A673 (cell line): ENCODE measurements around the gene MED27. TPM values are rescaled to one million over a fixed set of nuclear protein-coding genes. Genes with fewer than 3 reads are reported as not detected.

Experiments
- BruUV-seq: library from RNA; stranded (reverse); fragments of 400-500 nt; replicated peaks from 2 replicates; lab custom pipeline; 2021; lab: Mats Ljungman, UMichigan
- CTCF ChIA-PET: fragments of 300-600 bp; sonication (Branson Sonifier 250); formaldehyde crosslinking; loops from one replicate; lab custom pipeline; 2022; ENCODE audit warnings: antibody characterized with exemption; lab: Charles Lee
- POLR2A ChIA-PET: fragments of 300-600 bp; sonication (Branson Sonifier 250); formaldehyde crosslinking; loops from one replicate; lab custom pipeline; 2022; ENCODE audit warnings: antibody characterized with exemption; ENCODE audit not compliant: low non-redundant PET; lab: Charles Lee
- DNase-seq: peaks from one replicate; pipeline ENCODE4 v3.0.0-alpha.2; 2015; ENCODE audit warnings: low spot score
- H3K27ac ChIP-seq: fragments of 200-600 bp; sonication (generic); 2 replicates; pipeline ENCODE4 v1.5.1; 2016; ENCODE audit warnings: mixed run types, low read depth, mild to moderate bottlenecking, mixed read lengths, antibody characterized with exemption, low read length; ENCODE audit not compliant: poor library complexity, severe bottlenecking
- H3K27me3 ChIP-seq: fragments of 200-600 bp; sonication (generic); replicated peaks from 2 replicates; pipeline ENCODE4 v1.6.1; 2017; ENCODE audit warnings: mixed run types, low read depth, mild to moderate bottlenecking, mixed read lengths, antibody characterized with exemption, low read length; ENCODE audit not compliant: insufficient read depth, poor library complexity
- H3K36me3 ChIP-seq: fragments of 200-600 bp; sonication (generic); 2 replicates; pipeline ENCODE4 v1.6.1; 2016; ENCODE audit warnings: mixed run types, mild to moderate bottlenecking, mixed read lengths, antibody characterized with exemption, low read length; ENCODE audit not compliant: insufficient read depth, poor library complexity, severe bottlenecking
- H3K4me1 ChIP-seq: fragments of 200-600 bp; sonication (generic); 2 replicates; pipeline ENCODE4 v1.6.1; 2017; ENCODE audit warnings: mixed run types, mild to moderate bottlenecking, mixed read lengths, antibody characterized with exemption, low read length; ENCODE audit not compliant: insufficient read depth, poor library complexity, severe bottlenecking
- H3K4me3 ChIP-seq: fragments of 200-600 bp; sonication (generic); 2 replicates; pipeline ENCODE4 v1.5.1; 2016; ENCODE audit warnings: low read depth, mixed run types, mild to moderate bottlenecking, mixed read lengths, low read length; ENCODE audit not compliant: poor library complexity, severe bottlenecking
- H3K9me3 ChIP-seq: fragments of 200-600 bp; sonication (generic); 2 replicates; pipeline ENCODE4 v1.6.1; 2016; ENCODE audit warnings: mixed run types, low read depth, mild to moderate bottlenecking, mixed read lengths, antibody characterized with exemption, low read length; ENCODE audit not compliant: poor library complexity, severe bottlenecking
- EZH2 ChIP-seq: fragments of 200-600 bp; sonication (generic); IDR thresholded peaks from 2 replicates; pipeline ENCODE4 v1.6.1; 2017; ENCODE audit warnings: borderline replicate concordance, low read depth, mild to moderate bottlenecking, mixed read lengths, antibody characterized with exemption, low read length; ENCODE audit not compliant: poor library complexity, severe bottlenecking
- intact Hi-C: fragments of 100-400 bp; cut with micrococcal nuclease; formaldehyde crosslinking; loops from one replicate; pipeline ENCODE4 v1.10.0; 2022; ENCODE audit not compliant: unreplicated experiment
- total RNA-seq: library from RNA; stranded (reverse); gene quantifications from 2 replicates; pipeline ENCODE4 v1.2.3, GENCODE V29; 2021
- TF ChIP-seq, protein P1 (sequence below): fragments of 300-800, 200-600 bp; sonication (generic); conservative IDR thresholded peaks from 2 replicates; pipeline ENCODE4 v1.5.1; 2017; ENCODE audit warnings: low read depth, mild to moderate bottlenecking, antibody characterized with exemption, low read length, moderate library complexity, mixed read lengths

The MED27 gene
- total RNA-seq, 1 experiment from 2014 or later = 45.4 TPM

DNA sequence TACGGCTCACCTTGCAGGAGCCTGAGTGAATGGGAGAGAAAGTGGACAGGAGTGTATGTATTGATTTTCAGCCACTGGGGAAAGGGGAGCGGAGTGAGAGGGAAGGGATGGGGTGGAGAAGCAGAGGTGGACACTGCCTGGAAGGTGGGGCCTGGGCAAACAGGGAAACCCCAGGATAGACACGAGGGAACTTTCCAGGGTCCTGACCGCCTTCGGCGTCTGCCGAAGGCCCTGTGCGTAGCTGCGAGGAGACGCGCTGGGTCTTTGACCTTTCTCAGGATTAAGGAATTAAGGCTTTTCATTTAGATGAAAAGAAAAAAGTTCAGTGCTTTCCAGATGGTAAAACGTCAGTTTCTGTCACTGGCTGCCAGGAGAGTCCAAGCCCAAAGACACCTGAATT, 205.2 kb downstream of the MED27 start:
- no peak overlapping the region for H3K4me3 ChIP-seq
- no peaks in the 10 kb centered on the region for H3K9me3 ChIP-seq
- ChIA-PET CTCF (no interaction called here), POLR2A (no interaction called here)
- no peaks in the 10 kb centered on the region for H3K4me1 ChIP-seq
- no peak overlapping the region for H3K27ac ChIP-seq
- H3K27me3 ChIP-seq = no peaks in the 10 kb centered on the region
- no peak for DNase-seq
- H3K36me3 ChIP-seq = no peaks in the 10 kb centered on the region
- intact Hi-C loops = no loop called here
- no TSS peak for BruUV-seq
- TF ChIP-seq, protein P1, sequence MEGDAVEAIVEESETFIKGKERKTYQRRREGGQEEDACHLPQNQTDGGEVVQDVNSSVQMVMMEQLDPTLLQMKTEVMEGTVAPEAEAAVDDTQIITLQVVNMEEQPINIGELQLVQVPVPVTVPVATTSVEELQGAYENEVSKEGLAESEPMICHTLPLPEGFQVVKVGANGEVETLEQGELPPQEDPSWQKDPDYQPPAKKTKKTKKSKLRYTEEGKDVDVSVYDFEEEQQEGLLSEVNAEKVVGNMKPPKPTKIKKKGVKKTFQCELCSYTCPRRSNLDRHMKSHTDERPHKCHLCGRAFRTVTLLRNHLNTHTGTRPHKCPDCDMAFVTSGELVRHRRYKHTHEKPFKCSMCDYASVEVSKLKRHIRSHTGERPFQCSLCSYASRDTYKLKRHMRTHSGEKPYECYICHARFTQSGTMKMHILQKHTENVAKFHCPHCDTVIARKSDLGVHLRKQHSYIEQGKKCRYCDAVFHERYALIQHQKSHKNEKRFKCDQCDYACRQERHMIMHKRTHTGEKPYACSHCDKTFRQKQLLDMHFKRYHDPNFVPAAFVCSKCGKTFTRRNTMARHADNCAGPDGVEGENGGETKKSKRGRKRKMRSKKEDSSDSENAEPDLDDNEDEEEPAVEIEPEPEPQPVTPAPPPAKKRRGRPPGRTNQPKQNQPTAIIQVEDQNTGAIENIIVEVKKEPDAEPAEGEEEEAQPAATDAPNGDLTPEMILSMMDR = no peak
- TF ChIP-seq EZH2 = no peak

DNA sequence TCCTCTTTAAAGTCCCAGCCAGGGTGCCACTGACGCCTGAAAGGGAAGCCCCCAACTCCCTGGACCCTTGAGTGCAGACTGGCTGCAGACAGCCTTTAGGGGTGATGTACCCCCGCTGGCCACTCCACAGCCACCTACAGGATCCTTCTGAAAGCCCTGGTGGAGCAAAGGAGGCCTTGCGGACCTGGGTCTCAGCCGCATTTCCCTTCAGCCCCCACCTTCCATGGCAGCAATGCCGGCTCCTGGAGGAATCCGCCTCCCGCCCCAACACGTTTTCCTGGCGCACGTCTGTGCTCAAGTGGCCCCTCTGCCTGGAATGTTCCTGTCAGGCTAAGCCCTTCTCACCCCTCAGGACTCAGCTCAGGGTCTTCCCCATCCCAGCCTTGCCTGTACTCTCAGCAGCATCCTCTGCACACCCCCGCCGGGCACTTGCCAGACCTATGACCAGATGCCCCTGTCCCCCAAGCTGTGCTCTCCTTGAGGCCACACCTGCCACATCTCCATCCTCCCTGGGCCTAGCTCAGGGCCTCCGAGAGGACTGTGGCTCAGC, 205.7 kb downstream of the MED27 start:
- no peaks in the 10 kb centered on the region for H3K27me3 ChIP-seq
- no peak for DNase-seq
- no peak for TF ChIP-seq EZH2
- TF ChIP-seq, protein P1 = no peak
- H3K27ac ChIP-seq = no peak overlapping the region
- H3K4me3 ChIP-seq = no peak overlapping the region
- BruUV-seq = no TSS peak
- CTCF ChIA-PET = no interaction called here
- no peaks in the 10 kb centered on the region for H3K36me3 ChIP-seq
- no peaks in the 10 kb centered on the region for H3K4me1 ChIP-seq
- POLR2A ChIA-PET = no interaction called here
- intact Hi-C loops = no loop called here
- no peaks in the 10 kb centered on the region for H3K9me3 ChIP-seq

DNA sequence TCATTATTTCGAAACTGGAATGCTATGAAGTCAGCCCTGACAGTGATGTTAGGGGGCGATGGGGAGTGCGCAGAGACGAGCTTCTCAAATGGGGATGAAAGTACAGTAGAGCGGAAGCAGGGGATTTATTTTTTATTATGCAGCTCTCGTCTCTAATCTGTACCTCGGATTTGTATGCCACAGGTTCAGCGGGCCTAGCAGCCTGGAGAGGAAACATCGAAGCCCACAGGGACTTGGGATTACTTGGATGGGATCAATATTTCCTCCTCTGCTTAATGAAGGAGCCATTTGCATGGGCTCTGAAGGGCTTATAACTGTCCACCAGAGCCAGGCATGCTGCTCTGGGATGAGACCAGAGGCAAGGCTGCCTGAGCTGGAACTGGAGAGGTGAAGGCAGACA, 206.3 kb downstream of the MED27 start:
- H3K9me3 ChIP-seq = no peaks in the 10 kb centered on the region
- no peaks in the 10 kb centered on the region for H3K27me3 ChIP-seq
- H3K4me3 ChIP-seq = no peak overlapping the region
- intact Hi-C loops = no loop called here
- no peak for DNase-seq
- no peaks in the 10 kb centered on the region for H3K4me1 ChIP-seq
- POLR2A ChIA-PET = no interaction called here
- H3K36me3 ChIP-seq = no peaks in the 10 kb centered on the region
- BruUV-seq = no TSS peak
- CTCF ChIA-PET = no interaction called here
- H3K27ac ChIP-seq = no peak overlapping the region
- TF ChIP-seq EZH2 = no peak
- TF ChIP-seq, protein P1 = no peak
